ENCODE measurements around the gene KHDRBS2.
A peak's percentile ranks its signal among the peaks of the same experiment; 100 is the strongest.

Gene KHDRBS2

GRCh38 chr6:61901748-61902147 is 384.3 kb downstream of the KHDRBS2 start:
- DNase-seq = no peak
- no peaks in the 10 kb centered on the region for H3K36me3 ChIP-seq (ENCODE audit: control insufficient read depth in 1 of 2, insufficient read depth in 2 of 2, low read length in 2 of 2)
- H3K9me3 ChIP-seq (ENCODE audit: insufficient read depth, low read depth, low read length) = no peaks in the 10 kb centered on the region
- no CpG with 5 or more reads among the region's 6 CpGs for WGBS (ENCODE audit: extremely low coverage, insufficient coverage, insufficient read length)
- no peak overlapping the region for H3K4ac ChIP-seq (ENCODE audit: low read depth, low read length)
- H3K27me3 ChIP-seq (ENCODE audit: insufficient read depth, low read length) = no peaks in the 10 kb centered on the region
- H3K4me1 ChIP-seq (ENCODE audit: control insufficient read depth in 1 of 2, insufficient read depth in 2 of 2, low read length in 2 of 2) = no peaks in the 10 kb centered on the region
- H4K91ac ChIP-seq (ENCODE audit: low read depth, low read length) = no peak overlapping the region
- H2AK5ac ChIP-seq (ENCODE audit: low read length) = no peak overlapping the region
- no peaks in the 10 kb centered on the region for H3K79me2 ChIP-seq (ENCODE audit: control insufficient read depth, insufficient read depth, low read length, poor library complexity)
- no peak overlapping the region for H2BK12ac ChIP-seq (ENCODE audit: low read length)
- no peak overlapping the region for H3K4me3 ChIP-seq (ENCODE audit: low read depth, low read length)
- no peak overlapping the region for H3K23ac ChIP-seq (ENCODE audit: low read length)
- no peak overlapping the region for H4K12ac ChIP-seq (ENCODE audit: low read depth, low read length)
- no peaks in the 10 kb centered on the region for H3K79me1 ChIP-seq (ENCODE audit: low read length)
- H2BK120ac ChIP-seq (ENCODE audit: insufficient read depth, low read length, poor library complexity) = no peak overlapping the region
- H3K4me2 ChIP-seq (ENCODE audit: low read length) = no peak overlapping the region
- no peak overlapping the region for H3K18ac ChIP-seq (ENCODE audit: low read length)
- no peak overlapping the region for H2BK5ac ChIP-seq (ENCODE audit: low read depth, low read length, poor library complexity)
- no peak overlapping the region for H3K14ac ChIP-seq (ENCODE audit: low read length)
- H4K8ac ChIP-seq (ENCODE audit: low read depth, low read length) = no peak overlapping the region
- H3K27ac ChIP-seq (ENCODE audit: low read depth, low read length) = no peak overlapping the region
- H2AFZ ChIP-seq (ENCODE audit: insufficient read depth, low read length, poor library complexity) = no peak overlapping the region
- H3K9ac ChIP-seq (ENCODE audit: low read length) = no peak overlapping the region

GRCh38 chr6:61894536-61894935 is 391.5 kb downstream of the KHDRBS2 start:
- Histone ChIP-seq H3K27me3 (ENCODE audit: insufficient read depth, low read length) (no peaks in the 10 kb centered on the region), H3K27ac (ENCODE audit: low read depth, low read length) (no peak overlapping the region), H4K91ac (ENCODE audit: low read depth, low read length) (no peak overlapping the region), H3K9ac (ENCODE audit: low read length) (no peak overlapping the region), H2AFZ (ENCODE audit: insufficient read depth, low read length, poor library complexity) (no peak overlapping the region), H3K79me1 (ENCODE audit: low read length) (no peaks in the 10 kb centered on the region), H2AK5ac (ENCODE audit: low read length) (no peak overlapping the region), H3K9me3 (ENCODE audit: insufficient read depth, low read depth, low read length) (no peaks in the 10 kb centered on the region), H2BK120ac (ENCODE audit: insufficient read depth, low read length, poor library complexity) (no peak overlapping the region), H3K14ac (ENCODE audit: low read length) (no peak overlapping the region), H3K4me1 (ENCODE audit: control insufficient read depth in 1 of 2, insufficient read depth in 2 of 2, low read length in 2 of 2) (no peaks in the 10 kb centered on the region), H4K12ac (ENCODE audit: low read depth, low read length) (no peak overlapping the region), H3K4ac (ENCODE audit: low read depth, low read length) (no peak overlapping the region), H3K79me2 (ENCODE audit: control insufficient read depth, insufficient read depth, low read length, poor library complexity) (no peaks in the 10 kb centered on the region), H4K8ac (ENCODE audit: low read depth, low read length) (no peak overlapping the region), H2BK5ac (ENCODE audit: low read depth, low read length, poor library complexity) (no peak overlapping the region), H3K4me2 (ENCODE audit: low read length) (no peak overlapping the region), H2BK12ac (ENCODE audit: low read length) (no peak overlapping the region), H3K23ac (ENCODE audit: low read length) (no peak overlapping the region), H3K18ac (ENCODE audit: low read length) (no peak overlapping the region), H3K36me3 (ENCODE audit: control insufficient read depth in 1 of 2, insufficient read depth in 2 of 2, low read length in 2 of 2) (no peaks in the 10 kb centered on the region), H3K4me3 (ENCODE audit: low read depth, low read length) (no peak overlapping the region)
- no CpG with 5 or more reads among the region's 9 CpGs for WGBS (ENCODE audit: extremely low coverage, insufficient coverage, insufficient read length)
- no peak for DNase-seq

- Histone ChIP-seq H3K9me3 (ENCODE audit: insufficient read depth, low read depth, low read length) (no peaks in the 10 kb centered on the region), H3K36me3 (ENCODE audit: control insufficient read depth in 1 of 2, insufficient read depth in 2 of 2, low read length in 2 of 2) (no peaks in the 10 kb centered on the region), H3K9ac (ENCODE audit: low read length) (no peak overlapping the region), H3K4me1 (ENCODE audit: control insufficient read depth in 1 of 2, insufficient read depth in 2 of 2, low read length in 2 of 2) (no peaks in the 10 kb centered on the region), H2BK120ac (ENCODE audit: insufficient read depth, low read length, poor library complexity) (no peak overlapping the region), H4K91ac (ENCODE audit: low read depth, low read length) (no peak overlapping the region), H3K79me2 (ENCODE audit: control insufficient read depth, insufficient read depth, low read length, poor library complexity) (no peaks in the 10 kb centered on the region), H3K4me3 (ENCODE audit: low read depth, low read length) (no peak overlapping the region), H3K4ac (ENCODE audit: low read depth, low read length) (no peak overlapping the region), H2BK12ac (ENCODE audit: low read length) (no peak overlapping the region), H2AFZ (ENCODE audit: insufficient read depth, low read length, poor library complexity) (no peak overlapping the region), H3K18ac (ENCODE audit: low read length) (no peak overlapping the region), H4K8ac (ENCODE audit: low read depth, low read length) (no peak overlapping the region), H2BK5ac (ENCODE audit: low read depth, low read length, poor library complexity) (no peak overlapping the region), H3K79me1 (ENCODE audit: low read length) (no peaks in the 10 kb centered on the region), H3K14ac (ENCODE audit: low read length) (no peak overlapping the region), H3K4me2 (ENCODE audit: low read length) (no peak overlapping the region), H3K27me3 (ENCODE audit: insufficient read depth, low read length) (no peaks in the 10 kb centered on the region), H3K27ac (ENCODE audit: low read depth, low read length) (no peak overlapping the region), H3K23ac (ENCODE audit: low read length) (no peak overlapping the region), H2AK5ac (ENCODE audit: low read length) (no peak overlapping the region), H4K12ac (ENCODE audit: low read depth, low read length) (no peak overlapping the region)
- DNase-seq = no peak
- WGBS (ENCODE audit: extremely low coverage, insufficient coverage, insufficient read length) = no CpG with 5 or more reads among the region's 1 CpG
Observed at GRCh38 chr6:61887423-61887822, 398.6 kb downstream of the KHDRBS2 start.

- H4K12ac ChIP-seq (ENCODE audit: low read depth, low read length) = no peak overlapping the region
- no peak overlapping the region for H2AFZ ChIP-seq (ENCODE audit: insufficient read depth, low read length, poor library complexity)
- peak in 1 of 2 donors; percentile 4 for DNase-seq
- no peak overlapping the region for H3K27ac ChIP-seq (ENCODE audit: low read depth, low read length)
- no peak overlapping the region for H4K91ac ChIP-seq (ENCODE audit: low read depth, low read length)
- no peaks in the 10 kb centered on the region for H3K36me3 ChIP-seq (ENCODE audit: control insufficient read depth in 1 of 2, insufficient read depth in 2 of 2, low read length in 2 of 2)
- no peak overlapping the region for H3K23ac ChIP-seq (ENCODE audit: low read length)
- H2BK5ac ChIP-seq (ENCODE audit: low read depth, low read length, poor library complexity) = no peak overlapping the region
- H3K4ac ChIP-seq (ENCODE audit: low read depth, low read length) = no peak overlapping the region
- no peak overlapping the region for H2BK12ac ChIP-seq (ENCODE audit: low read length)
- H3K4me3 ChIP-seq (ENCODE audit: low read depth, low read length) = no peak overlapping the region
- no peak overlapping the region for H3K4me2 ChIP-seq (ENCODE audit: low read length)
- H3K27me3 ChIP-seq (ENCODE audit: insufficient read depth, low read length) = no peaks in the 10 kb centered on the region
- no peak overlapping the region for H2AK5ac ChIP-seq (ENCODE audit: low read length)
- H3K79me1 ChIP-seq (ENCODE audit: low read length) = no peaks in the 10 kb centered on the region
- no peak overlapping the region for H3K18ac ChIP-seq (ENCODE audit: low read length)
- no peak overlapping the region for H3K9ac ChIP-seq (ENCODE audit: low read length)
- WGBS (ENCODE audit: extremely low coverage, insufficient coverage, insufficient read length) = no CpG with 5 or more reads among the region's 1 CpG
- no peaks in the 10 kb centered on the region for H3K79me2 ChIP-seq (ENCODE audit: control insufficient read depth, insufficient read depth, low read length, poor library complexity)
- no peak overlapping the region for H4K8ac ChIP-seq (ENCODE audit: low read depth, low read length)
- H3K4me1 ChIP-seq (ENCODE audit: control insufficient read depth in 1 of 2, insufficient read depth in 2 of 2, low read length in 2 of 2) = no peaks in the 10 kb centered on the region
- H3K14ac ChIP-seq (ENCODE audit: low read length) = no peak overlapping the region
- no peak overlapping the region for H2BK120ac ChIP-seq (ENCODE audit: insufficient read depth, low read length, poor library complexity)
- H3K9me3 ChIP-seq (ENCODE audit: insufficient read depth, low read depth, low read length) = no peaks in the 10 kb centered on the region
Observed at GRCh38 chr6:61886608-61887259, 399.3 kb downstream of the KHDRBS2 start.

Measured in trophoblast cell (in vitro differentiated cells and primary cell).